Endothelial cell of umbilical vein (primary cell): ENCODE results near the gene PPM1D. TPM values are rescaled to one million over a fixed set of nuclear protein-coding genes. Genes with fewer than 3 reads are reported as not detected.

Source experiments
- BruUV-seq: library from RNA; stranded (reverse); fragments of 400-500 nt; replicated peaks from 2 replicates; lab custom pipeline; 2021; lab: Mats Ljungman, UMichigan
- CTCF ChIA-PET: fragments of 300-600, 350-600 bp; sonication (Branson Sonifier 250); formaldehyde crosslinking; loops from one replicate; lab custom pipeline; 2021; ENCODE audit warnings: antibody characterized with exemption, inconsistent platforms; lab: Charles Lee
- POLR2A ChIA-PET: fragments of 300-600, 350-600 bp; sonication (Branson Sonifier 250); formaldehyde crosslinking; loops from one replicate; lab custom pipeline; 2021; ENCODE audit warnings: antibody characterized with exemption, inconsistent platforms; lab: Charles Lee
- DNase-seq: peaks from one replicate; pipeline ENCODE4 v3.0.0-alpha.2; 2011; ENCODE audit warnings: low read depth, low spot score
- FAIRE-seq: peaks from 2 replicates; lab custom pipeline; 2011; peaks lifted over from hg19 to GRCh38; lab: Jason Lieb, UNC
- H2AFZ ChIP-seq: 2 replicates; pipeline ENCODE4 v1.6.0; 2012; ENCODE audit warnings: low read depth, low read length, control low read depth, inconsistent platforms
- H3K27ac ChIP-seq: 2 replicates; pipeline ENCODE4 v1.5.1; 2011; ENCODE audit warnings: low read depth, mild to moderate bottlenecking, control low read depth, low read length, moderate library complexity; ENCODE audit not compliant: insufficient read depth
- H3K27me3 ChIP-seq, 2 experiments: 2 replicates each; pipeline versions ENCODE4 v1.6.0 to v1.6.1; 2011; ENCODE audit warnings: low read length in 2 of 2, mixed read lengths in 1 of 2; ENCODE audit not compliant: control insufficient read depth in 2 of 2, insufficient read depth in 2 of 2
- H3K36me3 ChIP-seq, 2 experiments: 2 replicates in 1 of 2; 3 replicates in 1 of 2; pipeline ENCODE4 v1.5.1; 2011; ENCODE audit warnings: low read length in 2 of 2, mild to moderate bottlenecking in 1 of 2, moderate library complexity in 1 of 2; ENCODE audit not compliant: control insufficient read depth in 2 of 2, insufficient read depth in 2 of 2; ENCODE audit errors: extremely low read depth in 1 of 2
- H3K4me1 ChIP-seq: 3 replicates; pipeline ENCODE4 v1.5.1; 2011; ENCODE audit warnings: mild to moderate bottlenecking, low read length; ENCODE audit not compliant: control insufficient read depth, insufficient read depth; ENCODE audit errors: extremely low read depth
- H3K4me2 ChIP-seq: 2 replicates; pipeline ENCODE4 v1.6.1; 2011; ENCODE audit warnings: low read length, control low read depth, mixed read lengths; ENCODE audit not compliant: insufficient read depth
- H3K4me3 ChIP-seq, 3 experiments: fragments of 200-600 bp in 1 of 3; sonication (generic), shearing (Covaris generic) in 1 of 3; replicated peaks in 1 of 3; 2 replicates each; pipeline ENCODE4 v1.5.1; 2011 to 2016; ENCODE audit warnings: control low read depth in 3 of 3, low read length in 3 of 3, mild to moderate bottlenecking in 2 of 3, inconsistent platforms in 1 of 3, low read depth in 1 of 3, moderate library complexity in 1 of 3; ENCODE audit not compliant: insufficient read depth in 1 of 3
- H3K79me2 ChIP-seq: 2 replicates; pipeline ENCODE4 v1.6.0; 2012; ENCODE audit warnings: low read length, inconsistent platforms; ENCODE audit not compliant: control insufficient read depth, insufficient read depth
- H3K9ac ChIP-seq: replicated peaks from 2 replicates; pipeline ENCODE3; 2011; ENCODE audit warnings: low read length, control low read depth; ENCODE audit not compliant: insufficient read depth; ENCODE audit errors: extremely low read depth
- H3K9me1 ChIP-seq: replicated peaks from 3 replicates; pipeline ENCODE4 v1.6.0; 2011; ENCODE audit warnings: mild to moderate bottlenecking, low read length; ENCODE audit not compliant: control insufficient read depth, insufficient read depth; ENCODE audit errors: extremely low read depth
- H3K9me3 ChIP-seq: replicated peaks from 2 replicates; pipeline ENCODE4 v1.5.1; 2012; ENCODE audit warnings: low read length, inconsistent platforms; ENCODE audit not compliant: control insufficient read depth, insufficient read depth
- H4K20me1 ChIP-seq: replicated peaks from 2 replicates; pipeline ENCODE3; 2011; ENCODE audit warnings: mild to moderate bottlenecking, low read length; ENCODE audit not compliant: control insufficient read depth, insufficient read depth; ENCODE audit errors: extremely low read depth
- CTCF ChIP-seq, 2 donors: IDR thresholded peaks; 1 replicate in 1 of 2; 2 replicates in 1 of 2; pipeline ENCODE4 v1.5.1; 2011; ENCODE audit warnings: low read length in 2 of 2, mild to moderate bottlenecking in 2 of 2, moderate library complexity in 2 of 2, control low read depth in 1 of 2, inconsistent platforms in 1 of 2, low read depth in 1 of 2; ENCODE audit not compliant: insufficient read depth in 1 of 2; ENCODE audit errors: extremely low read depth in 1 of 2
- EZH2 ChIP-seq: IDR thresholded peaks from 2 replicates; pipeline ENCODE4 v1.6.1; 2012; ENCODE audit warnings: borderline replicate concordance, low read depth, mild to moderate bottlenecking, moderate library complexity, low read length, inconsistent platforms; ENCODE audit not compliant: severe bottlenecking
- FOS ChIP-seq: IDR thresholded peaks from 2 replicates; pipeline ENCODE4 v1.6.1; 2011; ENCODE audit warnings: mild to moderate bottlenecking, low read length, moderate library complexity, borderline replicate concordance; ENCODE audit not compliant: insufficient read depth
- GATA2 ChIP-seq: IDR thresholded peaks from 2 replicates; pipeline ENCODE4 v1.7.0; 2011; ENCODE audit warnings: low read depth, mild to moderate bottlenecking, moderate library complexity, mixed read lengths, low read length; ENCODE audit not compliant: insufficient read length, insufficient read depth
- JUN ChIP-seq: IDR thresholded peaks from 2 replicates; pipeline ENCODE4 v1.6.1; 2011; ENCODE audit warnings: borderline replicate concordance, low read depth; ENCODE audit not compliant: insufficient read length, insufficient read depth
- MYC ChIP-seq: IDR thresholded peaks from one replicate; pipeline ENCODE4 v1.6.1; 2011; ENCODE audit warnings: mild to moderate bottlenecking, low read depth, low read length
- POLR2A ChIP-seq: IDR thresholded peaks from 2 replicates; pipeline ENCODE4 v1.6.1; 2012; ENCODE audit warnings: low read depth, mild to moderate bottlenecking, control low read depth, low read length
- POLR2AphosphoS5 ChIP-seq: IDR thresholded peaks from 2 replicates; pipeline ENCODE4 v1.6.1; 2012; ENCODE audit warnings: low read depth, mild to moderate bottlenecking, control low read depth, low read length, moderate library complexity; ENCODE audit not compliant: insufficient read depth
- dilution Hi-C: fragments of 300-500 bp; cut with MboI; formaldehyde crosslinking; loops from one replicate; pipeline ENCODE4 v1.15.0; 2019; ENCODE audit warnings: low sequenced_read_pairs; ENCODE audit not compliant: extremely low pct_ligation_motif_present
- intact Hi-C: fragments of 100-400 bp; cut with micrococcal nuclease; formaldehyde crosslinking; loops from one replicate; pipeline ENCODE4 v1.10.0; 2022
- polyA plus RNA-seq, 4 experiments: library from polyadenylated mRNA; depleted of rRNA in 3 of 4; stranded (reverse) in 3 of 4; unstranded in 1 of 4; fragments of >200 nt; gene quantifications; 2 replicates each; pipeline versions ENCODE4 v1.2.1 to v1.2.3, GENCODE V29; 2011 to 2012; ENCODE audit warnings: missing spikeins in 1 of 4
- total RNA-seq: library from RNA; stranded (reverse); gene quantifications from 2 replicates; pipeline ENCODE4 v1.2.3, GENCODE V29; 2021
- TF ChIP-seq, protein P1 (sequence below): IDR thresholded peaks from 2 replicates; pipeline ENCODE4 v1.6.1; 2011; ENCODE audit not compliant: insufficient read depth, insufficient read length

The PPM1D gene
- total and polyA plus RNA-seq, 2 donors (not counting 3 experiments of a cell fraction or from before 2014, with no cell fraction given): 7.9 to 19.0 TPM

DNA sequence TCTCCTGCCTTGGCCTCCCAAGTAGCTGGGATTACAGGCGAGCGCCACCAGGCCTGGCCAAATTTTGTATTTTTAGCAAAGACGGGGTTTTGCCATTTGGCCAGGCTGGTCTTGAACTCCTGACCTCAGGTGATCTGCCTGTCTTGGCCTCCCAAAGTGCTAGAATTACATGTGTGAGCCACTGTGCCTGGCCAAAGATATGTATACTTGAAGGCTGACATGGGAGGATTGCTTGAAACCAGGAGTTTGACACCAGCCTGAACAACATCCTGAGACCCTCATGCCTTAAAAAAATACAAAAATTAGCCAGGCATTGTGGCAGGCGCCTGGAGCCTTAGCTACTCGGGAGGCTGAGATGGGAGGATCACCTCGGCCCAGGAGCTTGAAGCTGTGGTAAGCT is 80.8 kb downstream of the PPM1D start:
- no peak overlapping the region for H3K9ac ChIP-seq
- no peaks in the 10 kb centered on the region for H3K79me2 ChIP-seq
- ChIA-PET POLR2A (no interaction called here), CTCF (no interaction called here)
- intact Hi-C loops: no loop called here
- no peaks in the 10 kb centered on the region for H3K9me3 ChIP-seq
- no peak for FAIRE-seq
- peaks cover 7% of the 10 kb centered on the region for H3K4me1 ChIP-seq
- no peak overlapping the region for H3K4me3 ChIP-seq
- H2AFZ ChIP-seq: no peak overlapping the region
- dilution Hi-C loops: no loop called here
- no peaks in the 10 kb centered on the region for H3K27me3 ChIP-seq
- DNase-seq: no peak
- no peak overlapping the region for H3K4me2 ChIP-seq
- TF ChIP-seq, protein P1, sequence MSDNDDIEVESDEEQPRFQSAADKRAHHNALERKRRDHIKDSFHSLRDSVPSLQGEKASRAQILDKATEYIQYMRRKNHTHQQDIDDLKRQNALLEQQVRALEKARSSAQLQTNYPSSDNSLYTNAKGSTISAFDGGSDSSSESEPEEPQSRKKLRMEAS: no peak
- no peak overlapping the region for H3K27ac ChIP-seq
- BruUV-seq: no TSS peak
- peaks cover 0 to 2% of the 10 kb centered on the region in 2 experiments for H3K36me3 ChIP-seq
- no peaks in the 10 kb centered on the region for H4K20me1 ChIP-seq
- no peaks in the 10 kb centered on the region for H3K9me1 ChIP-seq

- no TSS peak for BruUV-seq
- H3K27me3 ChIP-seq: no peaks in the 10 kb centered on the region
- H3K4me2 ChIP-seq: no peak overlapping the region
- ChIA-PET CTCF (no interaction called here), POLR2A (no interaction called here)
- H3K36me3 ChIP-seq: peaks cover 0 to 2% of the 10 kb centered on the region in 2 experiments
- intact Hi-C loops: no loop called here
- H2AFZ ChIP-seq: no peak overlapping the region
- H4K20me1 ChIP-seq: no peaks in the 10 kb centered on the region
- no peaks in the 10 kb centered on the region for H3K4me1 ChIP-seq
- no peaks in the 10 kb centered on the region for H3K9me1 ChIP-seq
- dilution Hi-C loops: no loop called here
- no peak overlapping the region for H3K4me3 ChIP-seq
- FAIRE-seq (no peak), DNase-seq (no peak)
- H3K9ac ChIP-seq: no peak overlapping the region
- H3K79me2 ChIP-seq: no peaks in the 10 kb centered on the region
- no peaks in the 10 kb centered on the region for H3K9me3 ChIP-seq
- no peak overlapping the region for H3K27ac ChIP-seq
- TF ChIP-seq, protein P1: no peak
- TF ChIP-seq MYC (no peak), CTCF (IDR thresholded peaks at IDR 0.05; ENCODE audit: extremely low read depth in 1 of 2, insufficient read depth in 1 of 2, low read depth in 1 of 2, low read length in 2 of 2) (no peak), FOS (no peak), POLR2AphosphoS5 (no peak), JUN (no peak), GATA2 (no peak), POLR2A (no peak), EZH2 (no peak)
Measured at GRCh38 chr17:60685437-60685836, 85.4 kb downstream of the PPM1D start.
